GM18861 (cell line): Measurements from ENCODE around the gene NLN.
"Not testable (repeated sequence)": the region's sequence is repeated elsewhere in the genome, so short reads cannot be mapped to it uniquely, and the experiment has no call there.

Source experiments
- ATAC-seq: cut with Tn5 transposase; IDR thresholded peaks from one replicate; pipeline ENCODE4 v1.9.1; 2021; ENCODE audit not compliant: unreplicated experiment

NLN gene

DNA sequence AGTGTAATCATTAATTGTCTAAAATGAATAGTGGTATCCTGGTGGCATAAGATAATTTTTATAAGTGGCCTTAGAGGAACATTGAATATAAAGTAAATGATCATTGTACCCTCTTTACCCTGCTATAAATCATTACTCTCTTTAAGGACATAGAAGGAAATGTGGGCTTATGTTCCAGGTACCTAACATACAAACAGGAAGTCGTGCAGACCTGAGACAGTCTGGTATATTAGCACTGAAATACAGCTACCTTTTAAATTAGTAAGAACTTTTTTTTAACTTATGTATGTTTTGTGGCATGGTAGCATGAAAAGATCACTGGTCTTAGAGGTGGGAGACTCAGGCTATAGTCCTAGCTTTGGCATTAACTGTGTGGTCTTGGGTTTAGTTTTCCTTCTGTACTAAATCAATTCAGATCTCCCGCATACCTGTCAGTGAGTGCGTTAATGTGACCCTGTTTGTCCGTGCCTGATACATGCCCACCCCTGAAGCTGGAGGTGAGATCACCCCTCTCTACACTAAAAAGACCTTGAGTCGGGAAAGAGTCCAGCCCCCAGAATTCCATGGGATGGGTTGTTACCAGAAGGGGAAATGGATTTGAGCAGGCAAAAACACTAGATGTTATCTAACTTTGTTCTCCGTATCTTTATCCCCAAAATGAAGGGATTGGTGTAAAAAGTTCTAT lies 145.0 kb downstream of the NLN start:
- ATAC-seq = no peak

DNA sequence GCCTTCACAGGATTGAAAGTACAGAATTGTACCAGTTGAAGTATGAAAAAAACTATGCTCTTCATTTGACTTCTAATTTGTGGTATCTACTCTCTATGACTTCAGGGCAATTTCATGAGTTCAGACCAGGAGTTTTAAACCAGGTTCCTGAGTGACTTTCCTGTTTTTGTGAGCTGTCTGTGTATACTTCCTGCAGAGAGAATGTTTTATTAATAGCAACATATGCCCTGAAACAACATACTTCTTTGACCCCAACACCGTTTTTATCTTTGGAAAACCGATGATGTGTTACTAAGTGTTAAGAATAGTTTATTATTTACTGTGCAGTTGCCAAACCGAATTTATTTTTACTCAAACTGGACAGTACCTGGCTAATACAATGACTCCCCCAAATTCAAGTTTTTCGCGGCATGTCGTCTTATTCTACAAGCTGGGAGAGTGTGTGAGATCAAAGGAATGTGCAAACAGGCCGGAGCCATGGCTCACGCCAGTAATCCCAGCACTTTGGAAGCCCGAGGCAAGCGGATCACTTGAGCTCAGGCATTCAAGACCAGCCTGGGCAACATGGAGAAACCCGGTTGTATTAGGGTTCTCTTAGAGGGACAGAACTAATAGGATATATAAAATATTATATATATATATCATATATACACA lies 145.7 kb downstream of the NLN start:
- no peak for ATAC-seq

DNA sequence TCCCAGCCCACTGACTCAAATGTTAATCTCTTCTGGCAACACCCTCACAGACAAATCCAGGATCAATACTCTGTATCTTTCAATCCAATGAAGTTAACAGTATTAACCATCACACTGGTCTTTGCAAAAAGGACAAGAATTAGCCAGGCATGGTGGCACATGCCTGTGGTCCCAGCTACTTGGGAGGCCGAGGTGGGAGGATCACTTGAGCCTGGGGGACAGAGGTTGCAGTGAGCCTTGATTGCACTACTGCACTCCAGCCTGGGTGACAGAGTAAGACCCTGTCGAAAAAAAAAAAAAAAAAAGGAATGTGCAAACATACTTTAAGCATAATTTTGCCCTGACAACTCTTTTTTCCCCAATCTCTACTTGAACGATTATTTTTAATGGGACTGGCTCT lies 146.5 kb downstream of the NLN start:
- ATAC-seq = no peak

DNA sequence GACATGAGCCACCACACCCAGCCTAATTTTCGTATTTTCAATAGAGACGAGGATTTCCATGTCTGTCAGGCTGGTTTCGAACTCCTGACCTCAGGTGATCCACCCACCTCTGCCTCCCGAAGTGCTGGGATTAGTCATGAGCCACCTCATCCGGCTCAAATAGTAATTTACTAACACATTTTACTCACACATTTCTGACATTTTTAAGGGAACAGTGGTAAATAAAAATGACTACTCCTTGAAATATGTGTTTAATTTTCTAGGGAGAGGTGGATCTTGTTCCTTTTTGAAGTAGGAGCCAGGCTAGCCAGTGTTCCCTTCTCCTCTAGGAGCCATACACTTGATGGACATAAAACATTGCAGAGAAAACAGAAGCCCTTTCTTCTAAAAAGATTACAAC lies 149.2 kb downstream of the NLN start:
- ATAC-seq = no peak

- ATAC-seq = not testable (repeated sequence)
These were observed 149.8 kb downstream of the NLN start for GRCh38 chr5:65871776-65872175.

DNA sequence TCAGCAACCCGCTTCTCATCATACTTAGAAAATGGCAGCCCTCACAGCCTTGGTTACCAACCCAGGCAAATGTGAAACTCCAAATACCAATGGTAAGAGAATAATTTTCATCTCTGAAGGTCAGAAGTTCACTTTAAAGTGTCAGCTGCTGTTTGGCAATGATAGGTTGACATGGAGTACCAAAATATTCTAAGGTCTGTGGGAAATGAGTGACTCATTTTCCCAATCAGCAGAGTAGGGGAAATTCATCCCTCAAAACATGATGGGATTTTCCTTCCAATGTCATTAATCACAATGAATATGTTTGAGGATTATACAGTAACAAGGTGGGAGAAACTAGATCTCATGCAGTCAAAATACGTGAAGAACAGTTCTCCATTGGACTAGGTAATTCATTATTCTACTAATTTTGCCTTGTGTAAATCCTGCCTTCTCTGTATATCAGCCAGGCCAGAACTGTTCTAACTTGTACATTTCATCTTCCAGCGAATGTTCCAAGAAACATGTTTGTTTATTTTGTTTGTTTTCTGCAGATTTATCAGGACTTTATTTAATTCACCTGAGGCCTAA lies 151.3 kb downstream of the NLN start:
- ATAC-seq = no peak

- ATAC-seq = no peak
These were observed 152.2 kb downstream of the NLN start for GRCh38 chr5:65874241-65874640.

DNA sequence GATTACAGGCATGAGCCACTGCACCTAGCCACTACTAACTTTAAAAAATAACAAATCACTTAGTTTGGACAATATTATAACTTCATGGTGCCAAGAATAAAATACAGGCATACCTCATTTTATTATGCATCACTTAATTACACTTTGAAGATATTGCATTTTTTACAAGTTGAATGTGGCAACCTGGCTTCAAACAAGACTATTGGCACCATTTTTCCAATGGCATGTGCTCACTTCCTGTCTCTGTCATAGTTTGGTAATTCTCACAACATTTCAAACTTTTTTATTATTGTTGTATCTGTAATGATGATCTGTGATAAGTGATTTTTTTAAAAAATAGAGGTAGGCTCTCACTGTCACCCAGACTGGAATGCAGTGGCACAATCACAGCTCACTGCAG lies 154.5 kb downstream of the NLN start:
- ATAC-seq = no peak

GRCh38 chr5:65876970-65877369 lies 155.0 kb downstream of the NLN start:
- no peak for ATAC-seq
